Measurements from ENCODE around the gene CAMK1D.
"Not testable (repeated sequence)": the region's sequence is repeated elsewhere in the genome, so short reads cannot be mapped to it uniquely, and the experiment has no call there.

The CAMK1D gene

DNA sequence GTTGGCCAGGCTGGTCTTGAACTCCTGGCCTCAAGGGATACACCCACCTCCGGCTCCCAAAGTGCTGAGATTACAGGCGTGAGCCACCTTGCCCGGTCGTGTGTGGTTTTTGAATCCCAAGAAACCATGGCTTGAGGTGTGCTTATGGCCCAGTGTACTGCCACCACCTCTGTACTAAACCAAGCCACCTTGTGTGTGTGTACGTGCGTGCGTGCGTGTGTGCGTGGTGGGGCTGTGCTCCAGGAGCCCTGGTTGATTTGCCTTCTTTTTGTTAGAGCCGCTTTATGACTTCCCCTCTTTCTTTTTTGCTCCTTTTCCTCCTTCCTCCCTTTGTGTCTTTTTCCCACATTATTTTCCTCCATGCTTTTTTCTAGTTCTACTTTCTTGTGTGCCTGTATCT lies 121.4 kb downstream of the CAMK1D start:
- no peak for DNase-seq

DNA sequence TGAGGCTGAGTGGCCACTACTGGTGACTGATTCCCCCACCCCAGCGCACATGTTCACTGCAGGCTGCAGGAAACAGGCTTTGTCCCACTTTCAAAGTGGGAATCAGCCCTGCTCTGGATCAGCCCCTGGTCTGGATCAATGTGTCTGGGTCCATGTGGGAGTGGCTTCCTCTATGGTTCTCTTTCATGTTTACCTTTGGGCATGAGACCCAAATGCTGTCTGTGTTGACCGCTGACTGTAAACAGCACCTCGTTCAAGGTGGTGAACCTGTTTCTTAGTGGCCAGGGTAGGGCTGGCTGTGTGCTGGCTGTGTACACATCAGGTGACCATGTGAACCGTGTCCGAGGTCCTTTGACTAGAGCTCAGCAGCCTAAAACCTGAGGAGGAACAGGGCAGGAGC lies 121.8 kb downstream of the CAMK1D start:
- no peak for DNase-seq

- DNase-seq: no peak
These were observed 124.1 kb downstream of the CAMK1D start for GRCh38 chr10:12473491-12473890.

DNA sequence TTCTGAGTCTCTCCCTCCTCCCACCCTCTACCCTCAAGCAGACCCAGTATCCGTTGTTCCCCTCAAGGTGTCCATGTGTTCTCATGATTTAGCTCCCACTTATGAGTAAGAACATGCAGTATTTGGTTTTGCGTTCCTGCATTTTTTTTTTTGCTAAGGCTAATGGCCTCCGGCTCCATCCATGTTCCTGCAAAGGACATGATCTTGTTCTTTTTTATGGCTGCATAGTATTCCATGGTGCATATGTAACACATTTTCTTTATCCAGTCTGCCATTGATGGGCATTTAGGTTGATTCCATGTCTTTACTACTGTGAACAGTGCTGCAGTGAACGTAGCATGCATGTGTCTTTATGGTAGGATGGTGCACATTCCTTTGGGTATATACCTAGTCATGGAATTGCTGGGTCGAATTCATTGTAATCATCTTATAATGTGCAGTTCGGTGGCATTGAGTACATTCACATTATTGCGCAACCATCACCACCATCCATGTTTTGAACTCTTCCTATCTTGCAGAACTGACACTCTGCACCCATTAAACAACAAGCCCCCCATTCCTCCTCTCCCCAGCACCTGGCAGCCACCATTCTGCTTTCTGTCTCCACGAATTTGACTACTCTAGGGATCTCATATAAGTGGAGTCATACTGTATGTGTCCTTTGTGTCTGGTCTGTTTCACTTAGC lies 125.5 kb downstream of the CAMK1D start:
- DNase-seq: no peak

DNA sequence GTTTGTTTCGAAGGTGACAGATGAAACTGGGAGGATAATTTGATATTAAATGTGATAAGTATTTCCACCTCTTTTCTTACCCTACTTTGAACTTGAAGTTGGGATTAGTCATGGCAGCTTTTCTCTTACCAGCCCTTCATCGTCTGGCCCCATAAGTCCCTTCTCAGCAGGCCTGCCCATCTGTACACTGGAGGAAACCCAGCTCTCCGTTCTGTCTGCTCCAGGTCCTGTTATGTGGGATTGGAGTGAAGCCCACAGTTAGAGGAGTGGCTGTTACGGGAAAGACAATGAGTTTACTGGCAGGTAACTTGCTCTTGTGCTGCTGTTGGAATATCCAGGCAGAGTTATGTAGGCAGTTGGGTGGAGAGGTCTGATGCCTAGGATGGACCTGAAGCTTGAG lies 127.3 kb downstream of the CAMK1D start:
- DNase-seq: no peak

GRCh38 chr10:12479437-12479844 lies 130.1 kb downstream of the CAMK1D start:
- DNase-seq: no peak

DNA sequence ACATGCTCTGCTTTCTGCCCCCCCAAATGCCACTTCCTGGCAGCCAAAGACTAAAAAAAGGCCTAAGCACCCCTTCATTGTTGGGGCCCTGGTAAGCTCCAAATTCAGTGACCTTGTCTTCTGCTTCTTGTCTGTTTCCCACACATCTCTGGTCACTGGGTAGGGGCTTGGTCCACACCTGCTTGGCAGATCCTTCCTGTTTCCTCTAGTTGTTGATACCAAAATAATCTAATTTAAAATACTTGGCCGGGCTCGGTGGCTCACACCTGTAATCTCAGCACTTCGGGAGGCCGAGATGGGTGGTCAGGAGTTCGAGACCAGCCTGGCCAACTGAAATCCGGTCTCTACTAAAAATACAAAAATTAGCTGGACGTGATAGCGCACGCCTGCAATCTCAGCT lies 130.6 kb downstream of the CAMK1D start:
- DNase-seq: no peak

GRCh38 chr10:12480440-12480839 lies 131.1 kb downstream of the CAMK1D start:
- no peak for DNase-seq

- DNase-seq: no peak
These were observed 132.6 kb downstream of the CAMK1D start for GRCh38 chr10:12481924-12482323.

GRCh38 chr10:12482587-12482986 lies 133.2 kb downstream of the CAMK1D start:
- no peak for DNase-seq

DNA sequence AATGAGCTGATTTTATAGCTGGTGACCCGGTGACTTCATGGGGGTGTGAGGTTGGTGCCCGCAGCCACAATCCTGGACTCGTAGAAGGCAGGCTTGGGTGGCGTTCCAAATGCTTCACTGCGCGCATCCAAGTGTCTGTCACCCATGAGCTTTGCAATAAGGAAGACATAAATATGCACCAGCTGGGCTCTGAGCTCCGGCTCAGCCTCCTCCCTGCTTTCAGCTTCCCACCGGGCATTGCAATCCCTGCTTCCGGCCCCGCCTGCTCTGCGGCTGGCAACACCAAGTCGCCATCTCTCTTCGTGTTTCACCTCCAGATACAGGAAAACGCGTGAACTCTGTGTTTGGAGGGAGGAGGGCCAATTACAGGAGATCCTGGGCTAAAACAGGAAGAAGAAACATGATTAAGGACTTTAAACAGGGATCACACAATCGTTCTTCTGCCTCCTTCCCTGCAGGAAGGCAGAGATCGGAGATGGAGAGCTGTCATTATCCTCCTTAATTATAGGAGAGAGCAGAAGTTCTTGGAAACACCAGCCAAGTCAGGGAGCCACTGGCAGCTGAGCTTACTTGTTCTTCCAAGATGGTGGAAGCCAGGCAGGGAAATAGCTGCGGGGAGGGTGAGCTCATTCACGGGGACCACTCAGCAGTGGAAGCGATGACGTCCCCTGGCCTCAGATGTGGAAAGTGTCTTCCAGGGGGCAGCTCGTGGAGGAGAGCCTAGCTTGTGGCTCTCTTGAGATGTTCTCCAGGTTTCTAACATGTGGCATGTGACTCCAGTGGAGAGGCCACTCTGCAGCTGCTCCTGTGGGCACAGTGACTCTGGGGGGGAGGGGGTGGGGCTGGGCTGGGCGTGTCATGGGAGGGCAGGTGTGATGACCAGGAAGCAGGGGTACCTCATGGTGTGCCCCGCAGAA lies 134.9 kb downstream of the CAMK1D start:
- DNase-seq: no peak

GRCh38 chr10:12484941-12485805 lies 135.8 kb downstream of the CAMK1D start:
- no peak for DNase-seq

- no peak for DNase-seq
These were observed 138.0 kb downstream of the CAMK1D start for GRCh38 chr10:12487366-12487765.

DNA sequence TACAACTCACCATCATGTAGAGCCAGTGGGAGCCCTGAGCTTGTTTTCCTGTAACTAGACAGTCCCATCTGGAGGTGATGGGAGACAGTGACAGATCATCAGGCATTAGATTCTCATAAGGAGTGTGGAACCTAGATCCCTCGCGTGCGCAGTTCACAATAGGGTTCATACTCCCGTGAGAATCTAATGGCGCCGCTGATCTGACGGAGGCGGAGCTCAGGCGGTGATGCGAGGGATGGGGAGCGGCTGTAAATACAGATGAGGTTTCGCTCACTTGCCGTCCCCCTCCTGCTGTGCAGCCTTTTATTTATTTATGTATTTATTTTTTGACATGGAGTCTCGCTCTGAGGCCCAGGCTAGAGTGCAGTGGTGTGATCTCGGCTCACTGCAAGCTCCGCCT lies 139.3 kb downstream of the CAMK1D start:
- no peak for DNase-seq

DNA sequence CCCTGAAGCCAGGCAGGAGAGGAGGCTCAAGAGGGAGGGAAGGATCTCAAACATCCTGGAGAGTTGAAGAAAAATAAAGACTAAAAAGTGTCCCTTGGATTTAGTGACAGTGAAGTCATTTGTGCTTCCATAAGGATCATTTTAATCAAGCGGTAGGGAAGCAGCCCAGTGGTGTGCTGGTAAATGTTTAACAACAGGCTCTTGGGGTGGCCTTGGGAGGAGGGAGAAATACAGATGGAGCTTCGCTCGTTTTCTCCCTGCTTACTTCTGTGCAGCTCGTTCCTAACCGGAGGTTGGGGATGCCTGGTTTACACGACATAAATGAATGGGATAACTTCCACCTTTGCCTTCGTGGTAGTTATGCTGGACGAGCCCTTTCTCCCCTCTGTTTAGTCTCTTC lies 140.0 kb downstream of the CAMK1D start:
- DNase-seq: no peak

DNA sequence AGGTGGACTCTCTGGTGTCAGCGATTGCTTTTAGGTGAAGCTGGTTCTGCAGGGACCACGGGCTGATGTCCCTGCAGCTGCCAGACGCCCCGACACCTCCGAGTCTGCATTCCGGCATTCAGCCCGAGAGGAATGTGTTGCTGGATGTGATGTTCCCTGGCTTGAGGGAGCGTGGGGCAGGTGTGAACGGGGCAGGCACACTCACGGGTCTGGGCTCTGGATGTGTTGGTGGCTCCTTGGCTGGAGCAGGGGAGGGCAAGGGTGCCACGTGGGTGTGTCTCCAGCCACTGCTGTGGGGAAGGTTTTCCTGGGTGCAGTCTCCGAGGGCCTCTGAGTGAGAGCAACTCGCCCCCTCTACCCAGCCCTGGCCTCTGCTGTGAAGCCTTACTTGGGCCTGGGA lies 140.5 kb downstream of the CAMK1D start:
- DNase-seq: no peak

DNA sequence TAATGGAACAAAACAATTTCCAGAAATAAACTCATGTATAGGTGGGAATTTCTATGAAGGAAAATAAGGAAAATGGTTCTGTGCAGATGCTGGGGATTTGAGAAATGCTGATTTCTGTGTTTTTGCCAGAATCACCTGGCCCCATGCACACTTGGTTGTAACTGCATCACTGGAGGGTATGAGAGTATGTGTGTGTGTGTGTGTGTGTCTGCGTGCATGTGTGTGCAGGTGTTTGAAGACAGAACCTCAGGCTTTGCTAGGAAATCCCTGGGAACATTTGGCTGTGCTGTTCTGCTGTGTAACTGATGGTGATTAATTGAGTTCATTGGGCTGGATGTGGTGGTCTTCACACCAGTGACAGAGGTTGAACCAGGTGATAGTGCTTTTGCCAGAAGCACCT lies 141.6 kb downstream of the CAMK1D start:
- DNase-seq: no peak

- DNase-seq: no peak
These were observed 142.1 kb downstream of the CAMK1D start for GRCh38 chr10:12491491-12491890.

DNA sequence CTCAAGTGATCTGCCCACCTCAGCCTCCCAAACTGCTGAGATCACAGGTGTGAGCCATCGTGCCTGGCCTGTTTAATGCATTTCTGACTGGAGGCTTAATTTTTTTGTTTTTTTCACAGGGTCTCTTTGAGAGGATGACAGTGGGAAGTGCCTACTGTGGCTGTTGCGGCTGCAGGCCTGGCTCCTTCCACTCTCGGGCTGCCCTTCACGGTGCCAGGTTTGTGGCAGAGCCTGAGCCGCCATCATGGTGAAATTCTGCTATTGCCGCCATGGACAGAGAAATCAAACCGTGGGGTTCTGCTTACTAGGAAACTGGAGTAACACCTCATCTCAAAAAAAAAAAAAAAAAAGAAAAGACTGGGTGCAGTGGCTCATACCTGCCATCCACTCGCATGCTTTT lies 142.7 kb downstream of the CAMK1D start:
- DNase-seq: no peak

- DNase-seq: not testable (repeated sequence)
These were observed 147.7 kb downstream of the CAMK1D start for GRCh38 chr10:12497046-12497445.

GRCh38 chr10:12499076-12499986 lies 150.0 kb downstream of the CAMK1D start:
- no peak for DNase-seq

All from NCI-H1930 (cell line).